ENCODE results near the gene SZT2. TPM values are rescaled to one million over a fixed set of nuclear protein-coding genes. Genes with fewer than 3 reads are reported as not detected.

The SZT2 gene
- total RNA-seq, 1 donor from 2014 or later, result 43.2 TPM

- H3K36me3 Mint-ChIP-seq (ENCODE audit: low read depth, unreplicated experiment), result peaks cover 15% of the 10 kb centered on the region
- peaks cover 4% of the 10 kb centered on the region for H3K4me1 Mint-ChIP-seq (ENCODE audit: unreplicated experiment)
- TF ChIP-seq, protein P1, sequence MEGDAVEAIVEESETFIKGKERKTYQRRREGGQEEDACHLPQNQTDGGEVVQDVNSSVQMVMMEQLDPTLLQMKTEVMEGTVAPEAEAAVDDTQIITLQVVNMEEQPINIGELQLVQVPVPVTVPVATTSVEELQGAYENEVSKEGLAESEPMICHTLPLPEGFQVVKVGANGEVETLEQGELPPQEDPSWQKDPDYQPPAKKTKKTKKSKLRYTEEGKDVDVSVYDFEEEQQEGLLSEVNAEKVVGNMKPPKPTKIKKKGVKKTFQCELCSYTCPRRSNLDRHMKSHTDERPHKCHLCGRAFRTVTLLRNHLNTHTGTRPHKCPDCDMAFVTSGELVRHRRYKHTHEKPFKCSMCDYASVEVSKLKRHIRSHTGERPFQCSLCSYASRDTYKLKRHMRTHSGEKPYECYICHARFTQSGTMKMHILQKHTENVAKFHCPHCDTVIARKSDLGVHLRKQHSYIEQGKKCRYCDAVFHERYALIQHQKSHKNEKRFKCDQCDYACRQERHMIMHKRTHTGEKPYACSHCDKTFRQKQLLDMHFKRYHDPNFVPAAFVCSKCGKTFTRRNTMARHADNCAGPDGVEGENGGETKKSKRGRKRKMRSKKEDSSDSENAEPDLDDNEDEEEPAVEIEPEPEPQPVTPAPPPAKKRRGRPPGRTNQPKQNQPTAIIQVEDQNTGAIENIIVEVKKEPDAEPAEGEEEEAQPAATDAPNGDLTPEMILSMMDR (IDR thresholded peaks at IDR 0.05; ENCODE audit: unreplicated experiment), result no peak
- H3K27me3 Mint-ChIP-seq (ENCODE audit: unreplicated experiment), result peaks cover 2% of the 10 kb centered on the region
- no peak overlapping the region for H3K27ac Mint-ChIP-seq (ENCODE audit: unreplicated experiment)
- H3K4me3 Mint-ChIP-seq (ENCODE audit: unreplicated experiment), result no peak overlapping the region
- no peak for DNase-seq (ENCODE audit: low spot score)
- no peaks in the 10 kb centered on the region for H3K9me3 Mint-ChIP-seq (ENCODE audit: unreplicated experiment)
Observed at GRCh38 chr1:43379476-43379875, 10.2 kb upstream of the SZT2 start.

- DNase-seq (ENCODE audit: low spot score), result no peak
- Mint-ChIP-seq H3K36me3 (ENCODE audit: low read depth, unreplicated experiment) (peaks cover 25% of the 10 kb centered on the region), H3K4me3 (ENCODE audit: unreplicated experiment) (peak overlapping the region; percentile 29), H3K4me1 (ENCODE audit: unreplicated experiment) (no peaks in the 10 kb centered on the region), H3K27ac (ENCODE audit: unreplicated experiment) (no peak overlapping the region), H3K9me3 (ENCODE audit: unreplicated experiment) (no peaks in the 10 kb centered on the region), H3K27me3 (ENCODE audit: unreplicated experiment) (peaks cover 2% of the 10 kb centered on the region)
- TF ChIP-seq, protein P1 (IDR thresholded peaks at IDR 0.05; ENCODE audit: unreplicated experiment), result no peak
Observed at GRCh38 chr1:43381612-43382011, 8.1 kb upstream of the SZT2 start.

- H3K4me1 Mint-ChIP-seq (ENCODE audit: unreplicated experiment), result no peaks in the 10 kb centered on the region
- no peaks in the 10 kb centered on the region for H3K9me3 Mint-ChIP-seq (ENCODE audit: unreplicated experiment)
- no peaks in the 10 kb centered on the region for H3K27me3 Mint-ChIP-seq (ENCODE audit: unreplicated experiment)
- DNase-seq (ENCODE audit: low spot score), result no peak
- H3K27ac Mint-ChIP-seq (ENCODE audit: unreplicated experiment), result no peak overlapping the region
- no peak overlapping the region for H3K4me3 Mint-ChIP-seq (ENCODE audit: unreplicated experiment)
- H3K36me3 Mint-ChIP-seq (ENCODE audit: low read depth, unreplicated experiment), result peaks cover 31% of the 10 kb centered on the region
- TF ChIP-seq, protein P1 (IDR thresholded peaks at IDR 0.05; ENCODE audit: unreplicated experiment), result no peak
Observed at GRCh38 chr1:43382027-43382779, 7.5 kb upstream of the SZT2 start.

- Mint-ChIP-seq H3K4me1 (ENCODE audit: unreplicated experiment) (peaks cover under 1% of the 10 kb centered on the region), H3K36me3 (ENCODE audit: low read depth, unreplicated experiment) (peaks cover 31% of the 10 kb centered on the region), H3K9me3 (ENCODE audit: unreplicated experiment) (no peaks in the 10 kb centered on the region), H3K4me3 (ENCODE audit: unreplicated experiment) (peak overlapping the region; percentile 50), H3K27ac (ENCODE audit: unreplicated experiment) (no peak overlapping the region), H3K27me3 (ENCODE audit: unreplicated experiment) (no peaks in the 10 kb centered on the region)
- TF ChIP-seq, protein P1 (IDR thresholded peaks at IDR 0.05; ENCODE audit: unreplicated experiment), result no peak
- DNase-seq (ENCODE audit: low spot score), result no peak
Observed at GRCh38 chr1:43383449-43383848, 6.2 kb upstream of the SZT2 start.

GRCh38 chr1:43386676-43387075 is 3.0 kb upstream of the SZT2 start:
- H3K9me3 Mint-ChIP-seq (ENCODE audit: unreplicated experiment), result no peaks in the 10 kb centered on the region
- DNase-seq (ENCODE audit: low spot score), result no peak
- peaks cover 18% of the 10 kb centered on the region for H3K4me1 Mint-ChIP-seq (ENCODE audit: unreplicated experiment)
- TF ChIP-seq, protein P1 (IDR thresholded peaks at IDR 0.05; ENCODE audit: unreplicated experiment), result no peak
- H3K4me3 Mint-ChIP-seq (ENCODE audit: unreplicated experiment), result peak overlapping the region; percentile 13
- H3K27ac Mint-ChIP-seq (ENCODE audit: unreplicated experiment), result no peak overlapping the region
- peaks cover 30% of the 10 kb centered on the region for H3K36me3 Mint-ChIP-seq (ENCODE audit: low read depth, unreplicated experiment)
- H3K27me3 Mint-ChIP-seq (ENCODE audit: unreplicated experiment), result peaks cover 4% of the 10 kb centered on the region

Data from endothelial cell (in vitro differentiated cells).